Prostate gland (tissue), 2 donors: ENCODE results near the gene DNAJC22. TPM values are rescaled to one million over a fixed set of nuclear protein-coding genes. Genes with fewer than 3 reads are reported as not detected.
"Not testable (repeated sequence)": the region's sequence is repeated elsewhere in the genome, so short reads cannot be mapped to it uniquely, and the experiment has no call there.

Experiments
- DNase-seq: peaks from one replicate; pipeline ENCODE4 v3.0.0-alpha.2; 2019; ENCODE audit warnings: low spot score
- H3K27ac ChIP-seq, 2 donors: fragments of 200-600 bp; sonication (generic); 2 replicates each; pipeline ENCODE4 v1.5.1; 2017 to 2019
- H3K27me3 ChIP-seq: fragments of 200-600 bp; sonication (generic); replicated peaks from 2 replicates; pipeline ENCODE4 v1.5.1; 2019; ENCODE audit not compliant: insufficient read depth
- H3K36me3 ChIP-seq, 2 donors: fragments of 200-600 bp; sonication (generic); 1 replicate in 1 of 2; 2 replicates in 1 of 2; pipeline versions ENCODE4 v1.5.1 to v1.8.1; 2017 to 2019
- H3K4me1 ChIP-seq: fragments of 200-600 bp; sonication (generic); replicated peaks from 2 replicates; pipeline ENCODE4 v1.5.1; 2019
- H3K4me3 ChIP-seq, 2 donors: fragments of 200-600 bp; sonication (generic); 2 replicates each; pipeline ENCODE4 v1.5.1; 2017 to 2019
- H3K9me3 ChIP-seq: fragments of 200-600 bp; sonication (generic); 2 replicates; pipeline ENCODE4 v1.5.1; 2017
- POLR2A ChIP-seq: fragments of 450-650 bp; IDR thresholded peaks from one replicate; pipeline ENCODE4 v1.6.1; 2016; ENCODE audit warnings: antibody characterized with exemption, mild to moderate bottlenecking
- POLR2AphosphoS5 ChIP-seq: sonication (generic); formaldehyde crosslinking; IDR thresholded peaks from one replicate; pipeline ENCODE4 v1.6.1; 2017; ENCODE audit warnings: antibody characterized with exemption
- WGBS: methylation state at CpG from one replicate; pipeline ENCODE4 v1.1.5; 2018; 5-methylcytosine and 5-hydroxymethylcytosine counted together
- intact Hi-C: fragments of 100-400 bp; cut with DNase I; formaldehyde crosslinking; loops from one replicate; pipeline ENCODE4 v1.14.2; 2022
- total RNA-seq, 2 donors: library from RNA; depleted of rRNA; stranded (reverse); fragments of >200 nt; gene quantifications; one replicate each; pipeline ENCODE4 v1.1.0, GENCODE V29; 2016
- TF ChIP-seq, protein P1 (sequence below), 4 experiments: fragments of 200-600 bp in 2 of 4; fragments of 450-650 bp in 2 of 4; sonication (generic) in 2 of 4; IDR thresholded peaks; 1 replicate in 3 of 4; 2 replicates in 1 of 4; pipeline ENCODE4 v1.5.1; 2016 to 2019; ENCODE audit warnings: antibody characterized with exemption in 4 of 4, mild to moderate bottlenecking in 2 of 4, moderate library complexity in 2 of 4

Gene DNAJC22
- total RNA-seq, 2 donors from 2014 or later = 0.23 to 4.3 TPM

DNA sequence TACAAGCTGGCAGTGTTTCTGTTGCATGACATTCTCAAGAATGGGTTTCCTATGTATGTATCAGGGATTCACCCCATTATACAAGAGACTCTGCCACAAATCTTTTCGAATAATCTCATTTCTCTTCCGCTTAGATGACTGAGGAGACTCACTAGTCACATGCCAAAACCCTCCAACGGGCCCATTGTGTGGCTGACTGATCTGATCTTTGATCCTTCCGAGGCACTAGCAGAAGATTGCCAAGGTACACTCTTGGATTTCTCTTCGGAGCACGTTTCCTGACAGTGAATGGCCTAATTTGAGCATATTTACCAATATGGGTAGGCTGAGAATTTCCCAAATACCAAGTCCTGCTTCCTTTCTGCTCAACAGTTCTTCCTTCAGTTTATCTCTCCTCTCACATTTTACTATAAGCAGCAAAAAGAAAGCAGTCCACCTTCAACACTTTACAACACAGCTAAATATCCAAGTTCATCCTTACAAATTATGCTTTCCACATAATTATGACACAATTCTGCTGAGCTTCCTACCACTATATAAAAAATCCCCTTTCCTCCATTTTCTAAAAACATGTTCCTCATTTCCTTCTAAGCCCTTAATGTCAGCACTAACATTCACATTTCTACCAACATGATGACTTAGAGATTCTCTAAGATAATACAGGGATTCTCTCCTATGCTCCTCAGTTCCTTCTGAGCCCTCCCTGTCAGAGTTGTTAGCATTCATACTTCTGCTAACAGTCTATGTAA lies 40.8 kb upstream of the DNAJC22 start:
- Histone ChIP-seq H3K27me3 (no peaks in the 10 kb centered on the region), H3K4me1 (no peaks in the 10 kb centered on the region), H3K36me3 (no peaks in the 10 kb centered on the region), H3K27ac (no peak overlapping the region), H3K9me3 (no peaks in the 10 kb centered on the region), H3K4me3 (no peak overlapping the region)
- WGBS = 72% methylated on average over 6 of the region's 6 CpGs
- TF ChIP-seq, protein P1, sequence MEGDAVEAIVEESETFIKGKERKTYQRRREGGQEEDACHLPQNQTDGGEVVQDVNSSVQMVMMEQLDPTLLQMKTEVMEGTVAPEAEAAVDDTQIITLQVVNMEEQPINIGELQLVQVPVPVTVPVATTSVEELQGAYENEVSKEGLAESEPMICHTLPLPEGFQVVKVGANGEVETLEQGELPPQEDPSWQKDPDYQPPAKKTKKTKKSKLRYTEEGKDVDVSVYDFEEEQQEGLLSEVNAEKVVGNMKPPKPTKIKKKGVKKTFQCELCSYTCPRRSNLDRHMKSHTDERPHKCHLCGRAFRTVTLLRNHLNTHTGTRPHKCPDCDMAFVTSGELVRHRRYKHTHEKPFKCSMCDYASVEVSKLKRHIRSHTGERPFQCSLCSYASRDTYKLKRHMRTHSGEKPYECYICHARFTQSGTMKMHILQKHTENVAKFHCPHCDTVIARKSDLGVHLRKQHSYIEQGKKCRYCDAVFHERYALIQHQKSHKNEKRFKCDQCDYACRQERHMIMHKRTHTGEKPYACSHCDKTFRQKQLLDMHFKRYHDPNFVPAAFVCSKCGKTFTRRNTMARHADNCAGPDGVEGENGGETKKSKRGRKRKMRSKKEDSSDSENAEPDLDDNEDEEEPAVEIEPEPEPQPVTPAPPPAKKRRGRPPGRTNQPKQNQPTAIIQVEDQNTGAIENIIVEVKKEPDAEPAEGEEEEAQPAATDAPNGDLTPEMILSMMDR (IDR thresholded peaks at IDR 0.05) = no peak
- TF ChIP-seq POLR2A = no peak
- no peak for TF ChIP-seq POLR2AphosphoS5
- intact Hi-C loops = no loop called here
- DNase-seq = no peak

DNA sequence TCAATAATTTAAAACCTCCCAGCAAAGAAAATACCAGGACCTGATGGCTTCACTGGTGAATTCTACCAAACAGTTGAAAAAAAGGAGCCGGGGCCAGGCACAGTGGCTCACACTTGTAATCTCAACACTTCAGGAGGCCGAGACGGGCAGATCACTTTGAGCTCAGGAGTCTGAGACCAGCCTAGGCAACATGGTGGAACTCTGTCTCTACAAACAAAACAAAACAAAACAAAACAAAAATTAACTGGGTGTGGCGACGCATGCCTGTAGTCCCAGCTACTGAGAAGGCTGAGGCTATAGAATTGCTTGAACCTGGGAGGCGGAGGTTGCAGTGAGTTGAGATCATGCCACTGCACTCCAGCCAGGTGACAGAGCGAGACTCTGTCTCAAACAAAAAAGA lies 37.3 kb upstream of the DNAJC22 start:
- no peak for DNase-seq

GRCh38 chr12:49310451-49311000 lies 36.2 kb upstream of the DNAJC22 start:
- H3K27me3 ChIP-seq, H3K9me3 ChIP-seq, H3K36me3 ChIP-seq, DNase-seq, H3K4me1 ChIP-seq, H3K27ac ChIP-seq, H3K4me3 ChIP-seq, intact Hi-C loops: not testable (repeated sequence)
- WGBS = 53% methylated on average over 2 of the region's 3 CpGs

More for the DNA sequence above, 37.3 kb upstream of the DNAJC22 start:
- WGBS = 83% methylated on average over 7 of the region's 7 CpGs
- TF ChIP-seq POLR2A (no peak), POLR2AphosphoS5 (no peak)
- TF ChIP-seq, protein P1 (IDR thresholded peaks at IDR 0.05) = no peak
- no peaks in the 10 kb centered on the region for H3K4me1 ChIP-seq
- H3K9me3 ChIP-seq = no peaks in the 10 kb centered on the region
- intact Hi-C loops = no loop called here
- no peak overlapping the region for H3K4me3 ChIP-seq
- H3K36me3 ChIP-seq = no peaks in the 10 kb centered on the region
- no peaks in the 10 kb centered on the region for H3K27me3 ChIP-seq
- H3K27ac ChIP-seq = no peak overlapping the region

GRCh38 chr12:49314811-49315210 lies 31.9 kb upstream of the DNAJC22 start:
- 82% methylated on average over 1 of the region's 1 CpG for WGBS
- no peaks in the 10 kb centered on the region for H3K9me3 ChIP-seq
- H3K36me3 ChIP-seq = no peaks in the 10 kb centered on the region
- no peak overlapping the region for H3K4me3 ChIP-seq
- no peaks in the 10 kb centered on the region for H3K27me3 ChIP-seq
- intact Hi-C loops = no loop called here
- TF ChIP-seq POLR2AphosphoS5 = no peak
- TF ChIP-seq POLR2A = no peak
- TF ChIP-seq, protein P1 (IDR thresholded peaks at IDR 0.05) = no peak
- no peaks in the 10 kb centered on the region for H3K4me1 ChIP-seq
- no peak for DNase-seq
- H3K27ac ChIP-seq = no peak overlapping the region

- DNase-seq, H3K27ac ChIP-seq, H3K4me1 ChIP-seq, intact Hi-C loops, H3K36me3 ChIP-seq, H3K9me3 ChIP-seq, H3K4me3 ChIP-seq, H3K27me3 ChIP-seq: not testable (repeated sequence)
- 92% methylated on average over 10 of the region's 10 CpGs for WGBS
Measured at GRCh38 chr12:49317118-49317517, 29.6 kb upstream of the DNAJC22 start.

DNA sequence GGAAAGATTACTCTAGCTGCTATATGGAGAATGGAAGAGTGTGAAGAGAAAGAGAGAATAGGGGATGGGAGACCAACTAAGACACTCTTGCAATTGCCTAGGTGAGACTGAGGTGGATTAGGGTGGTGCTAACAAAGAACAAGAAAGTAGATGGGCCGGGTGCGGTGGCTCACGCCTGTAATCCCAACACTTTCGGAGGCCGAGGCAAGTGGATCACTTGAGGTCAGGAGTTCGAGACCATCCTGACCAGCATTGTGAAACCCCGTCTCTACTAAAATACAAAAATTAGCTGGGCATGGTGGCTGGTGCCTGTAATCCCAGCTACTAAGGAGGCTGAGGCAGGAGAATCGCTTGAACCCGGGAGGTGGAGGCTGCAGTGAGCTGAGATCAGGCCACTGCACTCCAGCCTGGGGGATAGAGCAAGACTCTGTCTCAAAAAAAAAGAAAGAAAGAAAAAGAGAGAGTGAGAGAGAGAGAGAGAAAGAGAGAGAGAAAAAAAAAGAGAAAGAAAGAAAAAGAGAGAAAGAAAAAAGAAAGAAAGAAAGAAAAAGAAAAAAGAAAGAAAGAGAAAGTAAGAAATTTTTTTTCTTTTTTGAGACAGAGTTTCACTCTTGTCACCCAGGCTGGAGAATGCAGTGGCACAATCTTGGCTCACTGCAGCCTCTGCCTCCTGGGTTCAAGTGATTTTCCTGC lies 26.1 kb upstream of the DNAJC22 start:
- intact Hi-C loops, DNase-seq: not testable (repeated sequence)

More for the DNA sequence above, 26.1 kb upstream of the DNAJC22 start:
- not testable (repeated sequence) for H3K4me1 ChIP-seq, H3K27me3 ChIP-seq, H3K9me3 ChIP-seq, H3K27ac ChIP-seq, H3K4me3 ChIP-seq, H3K36me3 ChIP-seq
- 92% methylated on average over 9 of the region's 9 CpGs for WGBS
